HepG2 (cell line): Measurements from ENCODE around the gene DHRS13. TPM values are rescaled to one million over a fixed set of nuclear protein-coding genes. Genes with fewer than 3 reads are reported as not detected.

Source experiments
- ARID4A ChIP-seq: sonication (generic); formaldehyde crosslinking; IDR thresholded peaks from 2 replicates; pipeline ENCODE4 v1.5.0; 2020; ENCODE audit warnings: mild to moderate bottlenecking, missing genetic modification reagents, borderline replicate concordance
- CBX1 ChIP-seq: IDR thresholded peaks from one replicate; pipeline ENCODE4 v1.6.1; 2016; ENCODE audit warnings: antibody characterized with exemption, low read depth
- FOXK2 ChIP-seq: fragments of 450-650 bp; IDR thresholded peaks from 2 replicates; pipeline ENCODE4 v1.6.1; 2016
- FOXM1 ChIP-seq: sonication (generic); formaldehyde crosslinking; IDR thresholded peaks from 2 replicates; pipeline ENCODE4 v1.5.0; 2020; ENCODE audit warnings: missing genetic modification reagents
- GABPA ChIP-seq, 2 experiments: IDR thresholded peaks; 2 replicates each; pipeline ENCODE4 v1.6.1; 2011 to 2016; ENCODE audit warnings: low read depth in 2 of 2, low read length in 1 of 2, missing biosample characterization in 1 of 2, missing genetic modification characterization in 1 of 2
- HES4 ChIP-seq: sonication (generic); formaldehyde crosslinking; IDR thresholded peaks from 2 replicates; pipeline ENCODE4 v1.9.0; 2021; ENCODE audit warnings: mild to moderate bottlenecking, missing genetic modification reagents, borderline replicate concordance
- IKZF1 ChIP-seq: fragments of 450-650 bp; IDR thresholded peaks from 2 replicates; pipeline ENCODE4 v1.7.1; 2016
- KDM4B ChIP-seq: sonication (generic); formaldehyde crosslinking; IDR thresholded peaks from 2 replicates; pipeline ENCODE4 v1.4.0; 2020; ENCODE audit warnings: missing genetic modification reagents
- MIXL1 ChIP-seq: IDR thresholded peaks from 2 replicates; pipeline ENCODE4 v1.6.1; 2016
- NAIF1 ChIP-seq: sonication (generic); formaldehyde crosslinking; IDR thresholded peaks from 2 replicates; pipeline ENCODE4 v1.5.0; 2020; ENCODE audit warnings: mild to moderate bottlenecking, missing genetic modification reagents, borderline replicate concordance
- NFE2L2 ChIP-seq: fragments of 150-350 bp; IDR thresholded peaks from 2 replicates; pipeline ENCODE4 v1.6.1; 2014; ENCODE audit warnings: low read length
- NFIC ChIP-seq: IDR thresholded peaks from 2 replicates; pipeline ENCODE4 v1.6.1; 2012; ENCODE audit warnings: mild to moderate bottlenecking, low read length, inconsistent platforms
- PRPF4 ChIP-seq: fragments of 200-400 bp; formaldehyde crosslinking; IDR thresholded peaks from 2 replicates; pipeline ENCODE4 v1.6.1; 2016; ENCODE audit warnings: low read length, low read depth; ENCODE audit not compliant: poor library complexity, severe bottlenecking
- RBFOX2 ChIP-seq: fragments of 200-400 bp; formaldehyde crosslinking; IDR thresholded peaks from 2 replicates; pipeline ENCODE4 v1.6.1; 2017; ENCODE audit warnings: low read depth, mild to moderate bottlenecking, low read length
- SIN3A ChIP-seq: IDR thresholded peaks from 2 replicates; pipeline ENCODE4 v1.6.1; 2011; ENCODE audit warnings: low read depth, mild to moderate bottlenecking, control low read depth, low read length, borderline replicate concordance
- SMARCE1 ChIP-seq: fragments of 450-650 bp; IDR thresholded peaks from 2 replicates; pipeline ENCODE4 v1.6.1; 2017; ENCODE audit warnings: borderline replicate concordance
- ZFP90 ChIP-seq: sonication (generic); formaldehyde crosslinking; IDR thresholded peaks from 2 replicates; pipeline ENCODE4 v1.8.0; 2022; ENCODE audit warnings: missing genetic modification reagents, mild to moderate bottlenecking, inconsistent platforms, borderline replicate concordance
- ZKSCAN1 ChIP-seq: fragments of 150-350 bp; IDR thresholded peaks from 2 replicates; pipeline ENCODE4 v1.6.1; 2014; ENCODE audit warnings: low read length
- ZNF292 ChIP-seq: sonication (generic); formaldehyde crosslinking; IDR thresholded peaks from 2 replicates; pipeline ENCODE4 v1.8.1; 2022; ENCODE audit warnings: mild to moderate bottlenecking, low read depth, missing genetic modification reagents, borderline replicate concordance
- ZNF354B ChIP-seq: sonication (generic); formaldehyde crosslinking; IDR thresholded peaks from 2 replicates; pipeline ENCODE4 v1.8.0; 2022; ENCODE audit warnings: mild to moderate bottlenecking, missing genetic modification reagents
- ZNF441 ChIP-seq: sonication (generic); formaldehyde crosslinking; IDR thresholded peaks from 2 replicates; pipeline ENCODE4 v1.7.0; 2021; ENCODE audit warnings: missing genetic modification reagents, borderline replicate concordance
- polyA plus RNA-seq, 8 experiments: library from polyadenylated mRNA; depleted of rRNA in 3 of 8; stranded (reverse) in 7 of 8; unstranded in 1 of 8; fragments of >200 nt; fragmentation: Illumina TruSeq in 4 of 8; extraction: Trizol in 4 of 8; gene quantifications; 2 replicates each; pipeline versions ENCODE4 v1.2.1 to v1.2.3, GENCODE V29; 2011 to 2016; ENCODE audit warnings: low read depth in 4 of 8, missing spikeins in 1 of 8, mixed read lengths in 1 of 8; ENCODE audit not compliant: insufficient read depth in 1 of 8
- total RNA-seq, 5 experiments: library from RNA; depleted of rRNA; stranded (reverse); fragments of >200 nt; fragmentation: Illumina TruSeq; extraction: Trizol; gene quantifications; 2 replicates each; pipeline ENCODE4 v1.2.3, GENCODE V29; 2016; ENCODE audit warnings: low read depth in 1 of 5
- TF ChIP-seq, protein P1 (sequence below): sonication (generic); formaldehyde crosslinking; IDR thresholded peaks from 2 replicates; pipeline ENCODE4 v1.8.0; 2022; ENCODE audit warnings: mild to moderate bottlenecking, missing genetic modification reagents, moderate library complexity
- TF ChIP-seq, protein P2 (sequence below): IDR thresholded peaks from 2 replicates; pipeline ENCODE4 v1.6.1; 2016; ENCODE audit warnings: mild to moderate bottlenecking

DHRS13 gene
- total and polyA plus RNA-seq, 2 of the 13 experiments (the other 11 are each of a cell fraction or from before 2014, with no cell fraction given) = 11.8 to 12.6 TPM

DNA sequence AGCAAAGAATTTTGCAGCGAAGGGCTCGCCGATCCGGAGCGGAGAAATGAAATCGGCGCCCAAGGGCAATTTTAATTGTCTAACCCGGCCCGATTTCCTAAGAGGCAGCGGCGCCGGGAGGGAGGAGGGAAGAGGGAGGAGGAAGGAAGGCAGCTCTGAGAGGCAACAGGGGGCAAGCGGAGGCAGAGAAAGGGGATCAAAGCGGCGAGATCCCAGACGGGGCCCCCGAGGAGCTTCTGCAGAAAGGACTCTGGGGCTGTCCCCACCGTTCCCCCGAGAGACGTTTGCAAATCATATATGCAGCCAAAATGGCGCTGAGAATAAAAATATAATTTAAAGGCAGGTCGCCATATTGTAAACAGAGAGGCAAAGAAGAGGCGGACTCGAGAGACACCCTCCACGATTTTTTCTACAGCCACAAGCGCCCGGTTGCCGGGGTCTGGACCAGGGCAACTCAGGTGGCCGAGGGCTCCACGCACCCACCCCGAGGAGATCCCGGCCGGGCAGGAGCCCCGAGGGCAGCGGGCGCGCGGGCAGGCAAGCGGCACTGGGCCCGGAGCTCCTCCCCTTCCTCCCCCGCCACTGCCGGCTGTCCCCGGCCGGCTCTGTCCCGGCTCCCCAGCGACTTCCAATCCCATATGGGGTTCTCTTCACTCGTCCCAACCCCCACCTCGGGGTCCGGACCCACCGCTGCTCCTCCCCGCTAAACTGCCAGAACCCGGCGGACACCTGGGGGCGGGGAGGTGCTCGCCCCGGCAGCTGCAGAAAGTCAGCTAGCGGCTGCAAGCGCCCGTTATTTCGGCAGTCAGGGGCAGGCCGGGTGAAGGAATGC, 46.5 kb upstream of the DHRS13 start (continued):
- TF ChIP-seq SMARCE1 (no peak), NFIC (0 out of 2 replicates have a peak, but pooled peaks have one; percentile 29), IKZF1 (no peak), KDM4B (CRISPR knock-in tag) (no peak), ZKSCAN1 (no peak), HES4 (CRISPR knock-in tag) (0 out of 2 replicates have a peak, but pooled peaks have one; percentile 30), NAIF1 (CRISPR knock-in tag) (0 out of 2 replicates have a peak, but pooled peaks have one; percentile 2), CBX1 (no peak), ZFP90 (no peak), ZNF354B (CRISPR knock-in tag) (no peak), ZNF292 (CRISPR knock-in tag) (peak; percentile 30; the same call in 1 of the 2 replicates), RBFOX2 (peak; percentile 83), GABPA (IDR thresholded peaks at IDR 0.05; ENCODE audit: low read depth, low read length) (0 out of 2 replicates have a peak, but pooled peaks have one; percentile 14), GABPA (CRISPR knock-in tag; IDR thresholded peaks at IDR 0.05; ENCODE audit: low read depth) (no peak), FOXK2 (no peak), MIXL1 (no peak), SIN3A (peak; percentile 2; the same call in 1 of the 2 replicates), PRPF4 (no peak), FOXM1 (CRISPR knock-in tag) (no peak), ARID4A (CRISPR knock-in tag) (peak; percentile 72), NFE2L2 (no peak), ZNF441 (0 out of 2 replicates have a peak, but pooled peaks have one; percentile 49)
- TF ChIP-seq, protein P1, sequence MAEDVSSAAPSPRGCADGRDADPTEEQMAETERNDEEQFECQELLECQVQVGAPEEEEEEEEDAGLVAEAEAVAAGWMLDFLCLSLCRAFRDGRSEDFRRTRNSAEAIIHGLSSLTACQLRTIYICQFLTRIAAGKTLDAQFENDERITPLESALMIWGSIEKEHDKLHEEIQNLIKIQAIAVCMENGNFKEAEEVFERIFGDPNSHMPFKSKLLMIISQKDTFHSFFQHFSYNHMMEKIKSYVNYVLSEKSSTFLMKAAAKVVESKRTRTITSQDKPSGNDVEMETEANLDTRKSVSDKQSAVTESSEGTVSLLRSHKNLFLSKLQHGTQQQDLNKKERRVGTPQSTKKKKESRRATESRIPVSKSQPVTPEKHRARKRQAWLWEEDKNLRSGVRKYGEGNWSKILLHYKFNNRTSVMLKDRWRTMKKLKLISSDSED (CRISPR knock-in tag) = no peak
- TF ChIP-seq, protein P2, sequence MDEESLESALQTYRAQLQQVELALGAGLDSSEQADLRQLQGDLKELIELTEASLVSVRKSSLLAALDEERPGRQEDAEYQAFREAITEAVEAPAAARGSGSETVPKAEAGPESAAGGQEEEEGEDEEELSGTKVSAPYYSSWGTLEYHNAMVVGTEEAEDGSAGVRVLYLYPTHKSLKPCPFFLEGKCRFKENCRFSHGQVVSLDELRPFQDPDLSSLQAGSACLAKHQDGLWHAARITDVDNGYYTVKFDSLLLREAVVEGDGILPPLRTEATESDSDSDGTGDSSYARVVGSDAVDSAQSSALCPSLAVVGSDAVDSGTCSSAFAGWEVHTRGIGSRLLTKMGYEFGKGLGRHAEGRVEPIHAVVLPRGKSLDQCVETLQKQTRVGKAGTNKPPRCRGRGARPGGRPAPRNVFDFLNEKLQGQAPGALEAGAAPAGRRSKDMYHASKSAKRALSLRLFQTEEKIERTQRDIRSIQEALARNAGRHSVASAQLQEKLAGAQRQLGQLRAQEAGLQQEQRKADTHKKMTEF (CRISPR knock-in tag) = peak; percentile 27; the same call in 1 of the 2 replicates
